NCI-H774 (cell line): ENCODE data around the gene HRH4.

Experiments
- DNase-seq: peaks from one replicate; lab custom pipeline; 2025; lab: John Stamatoyannopoulos, UW

The HRH4 gene

DNA sequence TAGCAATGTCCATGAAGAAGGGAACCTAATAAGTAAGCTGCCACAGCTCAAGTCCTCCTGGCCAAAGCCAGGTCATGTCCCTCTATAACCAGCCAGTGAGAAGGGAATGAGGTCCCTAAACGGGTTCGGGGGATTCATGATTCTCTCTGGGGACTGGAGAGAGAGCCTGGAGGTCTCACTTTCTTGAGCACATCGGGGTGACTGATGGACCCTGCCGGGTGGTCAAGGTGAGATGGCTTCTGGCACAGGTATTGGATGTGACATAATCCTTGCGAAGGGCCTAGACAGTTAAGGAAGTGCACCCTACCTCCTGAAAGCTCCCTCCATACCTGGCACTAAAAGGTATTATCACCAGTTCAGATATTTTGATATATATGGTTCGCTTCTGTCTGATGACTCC is 45.7 kb downstream of the HRH4 start:
- no peak for DNase-seq

DNA sequence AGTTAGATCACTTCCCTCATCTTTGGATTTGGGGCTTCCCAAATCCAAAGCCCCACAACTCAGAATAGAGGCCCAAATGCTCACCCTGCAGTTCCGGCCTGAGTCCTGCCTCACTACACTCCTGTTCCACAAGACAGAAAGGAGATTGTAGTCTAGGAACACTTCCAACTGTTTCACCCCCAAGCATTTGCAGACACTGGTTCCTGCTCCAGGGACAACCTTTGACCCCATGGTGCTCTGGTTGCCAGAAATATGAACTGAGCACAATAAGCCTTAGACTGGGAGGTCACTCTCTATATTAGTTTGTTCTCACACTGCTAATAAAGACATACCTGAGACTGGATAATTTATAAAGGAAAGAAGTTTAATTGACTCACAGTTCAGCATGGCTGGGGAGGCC is 49.0 kb downstream of the HRH4 start:
- no peak for DNase-seq

DNA sequence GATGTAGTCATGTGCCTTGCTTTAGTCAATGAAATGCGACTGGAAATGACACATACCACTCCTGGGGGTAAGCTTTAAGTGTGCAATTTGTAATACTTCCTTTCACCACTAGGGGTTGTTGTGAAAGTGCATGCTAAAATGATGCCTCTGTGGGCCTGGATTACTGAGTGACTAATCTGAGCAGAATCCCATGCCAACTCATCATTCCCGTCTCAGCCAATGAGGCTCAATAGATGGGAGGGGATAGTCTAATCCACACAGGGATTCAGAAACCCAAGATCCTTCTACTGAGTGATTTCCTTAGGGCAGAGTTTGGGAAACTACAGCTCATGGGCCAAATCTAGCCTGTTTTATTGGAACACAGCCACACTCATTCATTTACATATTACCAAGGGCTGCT is 54.0 kb downstream of the HRH4 start:
- no peak for DNase-seq

DNA sequence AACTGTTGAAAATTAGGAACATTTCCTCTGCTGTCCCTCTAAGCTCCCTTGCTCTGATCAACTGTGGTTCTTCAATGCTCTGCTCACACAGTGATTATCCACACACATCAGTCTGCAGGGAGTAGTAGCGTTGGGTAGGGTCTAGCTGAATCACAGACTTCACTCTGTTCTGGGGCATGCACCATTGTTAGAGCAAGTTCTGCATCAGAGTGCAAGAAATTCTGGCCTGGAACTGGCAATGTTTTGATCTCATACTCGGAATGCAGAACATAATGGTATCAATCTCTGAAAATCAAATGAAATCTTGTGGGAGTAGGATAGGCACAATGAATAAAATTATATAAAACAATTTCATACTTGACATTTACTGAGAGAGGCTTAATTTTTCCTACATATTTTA is 55.3 kb downstream of the HRH4 start:
- DNase-seq, result no peak

DNA sequence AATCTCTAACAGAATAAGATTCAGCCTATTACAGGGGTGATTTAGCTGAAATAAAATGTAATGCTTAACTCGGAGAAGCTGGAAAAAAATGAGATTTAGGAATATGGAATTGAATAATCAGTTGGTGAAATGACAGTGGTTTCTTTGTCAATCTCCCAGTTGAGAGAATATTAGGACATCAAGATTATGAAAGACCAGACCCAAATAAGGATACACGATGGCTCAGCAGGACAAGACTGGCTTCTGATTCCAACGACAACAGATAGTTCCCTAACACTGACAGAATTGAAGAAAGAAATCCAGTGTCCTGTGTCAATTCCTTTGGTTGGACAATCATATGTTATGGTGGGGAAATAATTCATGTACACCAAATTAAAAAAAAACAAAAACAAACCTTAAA is 55.8 kb downstream of the HRH4 start:
- no peak for DNase-seq

DNA sequence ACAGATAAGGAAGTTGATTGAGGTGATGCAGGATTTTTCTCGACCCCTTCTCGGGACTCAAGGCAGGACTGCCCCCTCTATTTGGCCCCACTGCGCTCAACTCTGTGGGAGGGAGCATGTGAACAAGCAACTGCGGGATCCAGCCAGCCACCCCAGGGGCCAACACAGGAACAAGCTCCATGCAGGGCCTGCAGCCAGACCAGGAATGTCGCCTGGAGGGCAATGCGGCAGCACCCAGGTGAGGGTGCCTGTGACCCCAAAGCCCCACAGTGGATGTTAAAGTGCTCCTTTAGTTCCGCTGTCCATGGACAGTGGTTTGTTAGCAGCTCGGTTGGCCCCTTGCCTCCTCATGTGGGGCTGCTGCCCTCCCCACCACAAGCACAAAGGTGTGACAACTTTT is 57.1 kb downstream of the HRH4 start:
- DNase-seq, result no peak

DNA sequence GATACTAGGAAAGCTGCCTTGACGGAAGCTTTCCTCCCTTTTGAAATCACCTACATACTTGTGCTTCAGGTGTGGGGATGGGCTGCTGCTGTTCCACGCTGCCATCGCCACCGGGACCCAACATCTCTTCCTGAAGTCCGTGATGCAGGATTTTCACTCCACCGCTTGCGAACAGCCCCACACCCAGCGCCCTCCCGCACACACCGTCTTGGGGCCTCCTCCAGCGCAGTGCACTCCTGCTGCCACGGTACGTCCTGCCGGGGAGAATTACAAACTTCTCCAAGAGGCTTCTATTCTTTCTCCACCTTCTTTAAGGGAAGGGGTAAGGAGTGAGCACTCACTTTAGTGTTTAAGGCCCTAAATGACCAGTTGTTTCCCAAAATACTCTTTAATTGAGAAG is 58.2 kb downstream of the HRH4 start:
- DNase-seq, result no peak
